GM12891 (cell line): ENCODE measurements around the gene MAGI1.

Source experiments
- POLR2A ChIP-seq: IDR thresholded peaks from 2 replicates; pipeline ENCODE4 v1.6.1; 2011; ENCODE audit warnings: low read depth, low read length, control low read depth
- POLR2AphosphoS5 ChIP-seq: IDR thresholded peaks from 2 replicates; pipeline ENCODE4 v1.6.1; 2011; ENCODE audit warnings: low read depth, low read length, control low read depth
- SPI1 ChIP-seq: IDR thresholded peaks from 2 replicates; pipeline ENCODE4 v1.6.1; 2011; ENCODE audit warnings: low read depth, low read length, control low read depth
- TAF1 ChIP-seq: IDR thresholded peaks from 2 replicates; pipeline ENCODE4 v1.6.1; 2011; ENCODE audit warnings: low read depth, low read length, control low read depth

- TF ChIP-seq TAF1 (no peak), POLR2A (no peak), POLR2AphosphoS5 (no peak), SPI1 (no peak)
Observed at GRCh38 chr3:65347166-65347565, 691.6 kb downstream of the MAGI1 start.
